Astrocyte (in vitro differentiated cells and primary cell): ENCODE measurements around the gene HYCC1. TPM values are rescaled to one million over a fixed set of nuclear protein-coding genes. Genes with fewer than 3 reads are reported as not detected.

ENCODE experiments used
- DNase-seq: peaks from one replicate; pipeline ENCODE4 v3.0.0-alpha.2; 2010; ENCODE audit warnings: low read depth
- FAIRE-seq: peaks from 2 replicates; lab custom pipeline; 2011; peaks lifted over from hg19 to GRCh38; lab: Jason Lieb, UNC
- H2AFZ ChIP-seq: 2 replicates; pipeline ENCODE4 v1.6.0; 2012; ENCODE audit warnings: low read depth, low read length, inconsistent platforms
- H3K27ac ChIP-seq: 2 replicates; pipeline ENCODE4 v1.5.1; 2011; ENCODE audit warnings: low read depth, low read length, inconsistent platforms
- H3K27me3 ChIP-seq: 2 replicates; pipeline ENCODE4 v1.6.0; 2011; ENCODE audit warnings: low read length, inconsistent platforms; ENCODE audit not compliant: insufficient read depth
- H3K36me3 ChIP-seq: 2 replicates; pipeline ENCODE4 v1.5.1; 2011; ENCODE audit warnings: low read length, inconsistent platforms; ENCODE audit not compliant: insufficient read depth
- H3K4me1 ChIP-seq: 2 replicates; pipeline ENCODE4 v1.5.1; 2011; ENCODE audit warnings: low read length, inconsistent platforms; ENCODE audit not compliant: insufficient read depth
- H3K4me2 ChIP-seq: 2 replicates; pipeline ENCODE4 v1.6.0; 2012; ENCODE audit warnings: low read length, inconsistent platforms
- H3K4me3 ChIP-seq: 2 replicates; pipeline ENCODE4 v1.5.1; 2011; ENCODE audit warnings: low read depth, mild to moderate bottlenecking, low read length, inconsistent platforms; ENCODE audit not compliant: insufficient read depth
- H3K79me2 ChIP-seq: 2 replicates; pipeline ENCODE4 v1.6.0; 2012; ENCODE audit warnings: mild to moderate bottlenecking, low read length, inconsistent platforms; ENCODE audit not compliant: insufficient read depth
- H3K9ac ChIP-seq: 2 replicates; pipeline ENCODE4 v1.6.0; 2012; ENCODE audit warnings: mild to moderate bottlenecking, low read length, inconsistent platforms
- H3K9me3 ChIP-seq: 2 replicates; pipeline ENCODE4 v1.5.1; 2012; ENCODE audit warnings: low read depth, mild to moderate bottlenecking, low read length, inconsistent platforms; ENCODE audit not compliant: insufficient read depth
- H4K20me1 ChIP-seq: 2 replicates; pipeline ENCODE4 v1.6.0; 2012; ENCODE audit warnings: low read length, inconsistent platforms; ENCODE audit not compliant: insufficient read depth
- H3K27ac Mint-ChIP-seq: one replicate; pipeline ENCODE4 v1.8.0; 2021; ENCODE audit warnings: mild to moderate bottlenecking, mixed read lengths; ENCODE audit not compliant: unreplicated experiment
- H3K27me3 Mint-ChIP-seq: one replicate; pipeline ENCODE4 v1.8.0; 2021; ENCODE audit warnings: low read depth, mixed read lengths; ENCODE audit not compliant: unreplicated experiment
- H3K36me3 Mint-ChIP-seq: one replicate; pipeline ENCODE4 v1.8.0; 2021; ENCODE audit warnings: low read depth, mixed read lengths; ENCODE audit not compliant: unreplicated experiment
- H3K4me1 Mint-ChIP-seq: one replicate; pipeline ENCODE4 v1.8.0; 2021; ENCODE audit warnings: low read depth, mixed read lengths; ENCODE audit not compliant: unreplicated experiment
- H3K4me3 Mint-ChIP-seq: one replicate; pipeline ENCODE4 v1.8.0; 2021; ENCODE audit warnings: mild to moderate bottlenecking, moderate library complexity, mixed read lengths; ENCODE audit not compliant: unreplicated experiment
- H3K9me3 Mint-ChIP-seq: one replicate; pipeline ENCODE4 v1.8.0; 2021; ENCODE audit warnings: mild to moderate bottlenecking, mixed read lengths; ENCODE audit not compliant: unreplicated experiment
- EZH2 ChIP-seq: IDR thresholded peaks from 2 replicates; pipeline ENCODE4 v1.6.1; 2012; ENCODE audit warnings: mild to moderate bottlenecking, low read length, inconsistent platforms; ENCODE audit not compliant: insufficient read depth
- total RNA-seq: library from RNA; stranded (reverse); gene quantifications from 2 replicates; pipeline ENCODE4 v1.2.1, GENCODE V29; 2021
- TF ChIP-seq, protein P1 (sequence below): IDR thresholded peaks from 2 replicates; pipeline ENCODE4 v1.5.1; 2011; ENCODE audit warnings: low read depth, mild to moderate bottlenecking, inconsistent platforms, low read length, moderate library complexity; ENCODE audit not compliant: insufficient read depth

Gene HYCC1
- total RNA-seq, 1 donor from 2014 or later, result 79.8 TPM

DNA sequence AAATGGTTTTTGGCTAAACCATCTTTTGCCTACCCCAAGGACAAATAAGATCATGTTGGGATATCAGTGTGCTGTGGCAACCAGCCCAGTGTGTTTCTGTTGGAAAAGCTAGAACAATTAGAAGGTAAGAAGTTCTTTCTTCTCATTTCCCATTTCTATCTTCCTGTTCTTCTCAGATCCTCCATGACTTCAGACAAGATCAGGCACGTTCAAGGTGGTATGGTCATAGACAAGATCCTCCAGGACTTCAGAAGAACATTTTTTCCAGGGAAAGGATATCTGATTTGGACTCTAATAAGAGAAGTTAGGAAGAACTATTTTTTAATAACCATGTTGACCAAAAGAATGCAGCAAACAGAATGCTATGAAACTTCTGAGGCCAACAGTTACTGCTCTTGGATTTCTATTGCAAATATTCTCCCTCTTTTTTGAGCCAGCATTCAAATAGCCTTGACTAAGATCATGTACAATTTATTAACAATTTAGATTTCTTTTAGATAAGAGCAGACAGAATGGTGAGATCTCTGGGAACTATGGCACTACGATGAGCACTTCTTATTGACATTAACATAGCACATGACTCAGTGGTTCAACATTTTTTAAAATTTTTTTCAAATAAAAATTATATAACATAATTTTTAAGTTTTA is 15.9 kb downstream of the HYCC1 start:
- Histone ChIP-seq H2AFZ (no peak overlapping the region), H3K9me3 (no peaks in the 10 kb centered on the region), H3K27ac (no peak overlapping the region), H3K4me1 (peaks cover 5% of the 10 kb centered on the region), H3K79me2 (peaks cover 98% of the 10 kb centered on the region), H4K20me1 (peaks cover 60% of the 10 kb centered on the region), H3K27me3 (no peaks in the 10 kb centered on the region), H3K4me3 (no peak overlapping the region), H3K36me3 (peaks cover 2% of the 10 kb centered on the region), H3K4me2 (no peak overlapping the region), H3K9ac (no peak overlapping the region)
- Mint-ChIP-seq H3K36me3 (no peaks in the 10 kb centered on the region), H3K4me3 (no peak overlapping the region), H3K27me3 (no peaks in the 10 kb centered on the region), H3K27ac (no peak overlapping the region), H3K4me1 (peaks cover 6% of the 10 kb centered on the region), H3K9me3 (no peaks in the 10 kb centered on the region)
- DNase-seq, result no peak
- no peak for TF ChIP-seq EZH2
- TF ChIP-seq, protein P1, sequence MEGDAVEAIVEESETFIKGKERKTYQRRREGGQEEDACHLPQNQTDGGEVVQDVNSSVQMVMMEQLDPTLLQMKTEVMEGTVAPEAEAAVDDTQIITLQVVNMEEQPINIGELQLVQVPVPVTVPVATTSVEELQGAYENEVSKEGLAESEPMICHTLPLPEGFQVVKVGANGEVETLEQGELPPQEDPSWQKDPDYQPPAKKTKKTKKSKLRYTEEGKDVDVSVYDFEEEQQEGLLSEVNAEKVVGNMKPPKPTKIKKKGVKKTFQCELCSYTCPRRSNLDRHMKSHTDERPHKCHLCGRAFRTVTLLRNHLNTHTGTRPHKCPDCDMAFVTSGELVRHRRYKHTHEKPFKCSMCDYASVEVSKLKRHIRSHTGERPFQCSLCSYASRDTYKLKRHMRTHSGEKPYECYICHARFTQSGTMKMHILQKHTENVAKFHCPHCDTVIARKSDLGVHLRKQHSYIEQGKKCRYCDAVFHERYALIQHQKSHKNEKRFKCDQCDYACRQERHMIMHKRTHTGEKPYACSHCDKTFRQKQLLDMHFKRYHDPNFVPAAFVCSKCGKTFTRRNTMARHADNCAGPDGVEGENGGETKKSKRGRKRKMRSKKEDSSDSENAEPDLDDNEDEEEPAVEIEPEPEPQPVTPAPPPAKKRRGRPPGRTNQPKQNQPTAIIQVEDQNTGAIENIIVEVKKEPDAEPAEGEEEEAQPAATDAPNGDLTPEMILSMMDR, result no peak
- FAIRE-seq, result no peak

DNA sequence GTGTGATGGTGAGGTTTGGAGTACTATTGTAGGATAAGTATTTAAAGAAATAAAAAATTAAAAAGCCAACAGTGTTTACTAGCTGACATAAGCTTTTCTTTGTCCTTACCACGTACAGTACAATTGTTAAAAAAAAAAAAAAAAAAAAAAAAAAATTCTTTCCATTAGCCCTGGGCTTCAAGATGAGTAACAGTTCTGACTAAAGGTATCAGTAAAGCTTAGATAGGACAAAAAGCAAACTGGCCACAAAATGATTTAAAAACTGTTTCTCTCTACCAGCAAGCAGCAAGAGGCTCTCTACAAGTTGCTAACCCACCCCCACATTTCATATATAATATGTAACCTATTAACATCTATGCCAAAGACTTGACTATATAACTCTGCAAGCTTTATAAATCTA is 17.5 kb downstream of the HYCC1 start:
- H3K36me3 ChIP-seq, result peaks cover 2% of the 10 kb centered on the region
- peaks cover 98% of the 10 kb centered on the region for H3K79me2 ChIP-seq
- H3K4me3 ChIP-seq, result no peak overlapping the region
- no peaks in the 10 kb centered on the region for H3K9me3 Mint-ChIP-seq
- H3K4me3 Mint-ChIP-seq, result no peak overlapping the region
- H3K27ac ChIP-seq, result no peak overlapping the region
- no peaks in the 10 kb centered on the region for H3K36me3 Mint-ChIP-seq
- TF ChIP-seq, protein P1, result no peak
- TF ChIP-seq EZH2, result no peak
- no peak overlapping the region for H3K4me2 ChIP-seq
- no peak overlapping the region for H3K9ac ChIP-seq
- no peaks in the 10 kb centered on the region for H3K27me3 ChIP-seq
- DNase-seq (no peak), FAIRE-seq (no peak)
- no peak overlapping the region for H2AFZ ChIP-seq
- no peaks in the 10 kb centered on the region for H3K27me3 Mint-ChIP-seq
- peaks cover 5% of the 10 kb centered on the region for H3K4me1 ChIP-seq
- H4K20me1 ChIP-seq, result peaks cover 51% of the 10 kb centered on the region
- peaks cover 7% of the 10 kb centered on the region for H3K4me1 Mint-ChIP-seq
- no peaks in the 10 kb centered on the region for H3K9me3 ChIP-seq
- no peak overlapping the region for H3K27ac Mint-ChIP-seq

DNA sequence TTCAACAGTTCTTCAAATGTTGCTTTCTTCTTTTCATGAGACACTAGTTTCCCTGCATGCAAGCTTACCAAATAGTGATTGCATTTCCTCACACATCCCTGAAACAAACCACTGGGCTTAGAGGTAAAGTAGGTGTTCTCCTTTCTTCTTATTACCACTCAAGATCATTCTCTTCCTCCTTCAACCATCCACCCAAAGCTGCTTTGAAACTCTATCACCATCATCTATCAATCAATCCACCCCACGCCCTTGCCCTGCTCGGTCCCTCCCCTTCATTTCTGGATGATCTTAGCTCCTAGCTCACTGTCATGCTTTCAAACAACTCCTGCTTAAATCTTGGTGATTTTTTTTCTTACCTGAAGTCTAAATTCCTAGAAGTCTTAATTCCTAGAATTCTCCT is 18.9 kb downstream of the HYCC1 start:
- Histone ChIP-seq H3K9me3 (no peaks in the 10 kb centered on the region), H3K4me3 (no peak overlapping the region), H3K27me3 (no peaks in the 10 kb centered on the region), H2AFZ (no peak overlapping the region), H4K20me1 (peaks cover 46% of the 10 kb centered on the region), H3K4me1 (peaks cover 12% of the 10 kb centered on the region), H3K9ac (no peak overlapping the region), H3K4me2 (no peak overlapping the region), H3K27ac (no peak overlapping the region), H3K36me3 (peaks cover 2% of the 10 kb centered on the region), H3K79me2 (peaks cover 92% of the 10 kb centered on the region)
- no peak for DNase-seq
- FAIRE-seq, result peak; percentile 23
- H3K4me1 Mint-ChIP-seq, result peaks cover 17% of the 10 kb centered on the region
- no peaks in the 10 kb centered on the region for H3K9me3 Mint-ChIP-seq
- no peak for TF ChIP-seq EZH2
- TF ChIP-seq, protein P1, result no peak
- H3K4me3 Mint-ChIP-seq, result no peak overlapping the region
- no peaks in the 10 kb centered on the region for H3K27me3 Mint-ChIP-seq
- H3K36me3 Mint-ChIP-seq, result no peaks in the 10 kb centered on the region
- no peak overlapping the region for H3K27ac Mint-ChIP-seq
